ENCODE data around the gene HDC.

HDC gene

DNA sequence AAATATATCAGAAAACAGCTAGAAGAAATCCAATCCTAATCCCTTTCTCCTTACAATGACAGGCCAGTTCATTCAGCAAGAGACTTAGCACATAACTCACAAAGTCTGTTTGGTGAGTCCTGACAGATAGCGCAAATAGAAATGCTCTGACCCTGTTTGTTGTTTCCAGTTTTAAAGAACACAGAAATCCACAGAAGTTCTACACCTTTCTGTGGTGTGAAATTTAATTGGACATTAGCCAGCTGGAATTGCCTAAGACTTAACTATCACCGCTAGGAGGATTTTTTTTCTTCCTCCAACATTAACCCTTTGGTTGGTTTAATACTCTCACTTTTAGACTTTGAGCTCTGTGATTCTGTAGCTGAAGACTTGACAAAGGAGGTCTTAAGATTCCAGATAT lies 30.8 kb downstream of the HDC start:
- Histone ChIP-seq H3K4me3 (ENCODE audit: low read length) (no peak overlapping the region), H2AFZ (ENCODE audit: low read length) (no peak overlapping the region), H3K9me2 (replicated peaks; ENCODE audit: insufficient read depth, low read length) (no peaks in the 10 kb centered on the region), H3K4me2 (ENCODE audit: low read depth, low read length) (no peak overlapping the region), H4K20me1 (ENCODE audit: insufficient read depth, low read length) (no peaks in the 10 kb centered on the region), H3K36me3 (replicated peaks; ENCODE audit: insufficient read depth, low read length) (no peaks in the 10 kb centered on the region), H3K9me3 (replicated peaks; ENCODE audit: insufficient read depth, low read length) (no peaks in the 10 kb centered on the region), H3K27me3 (replicated peaks; ENCODE audit: insufficient read depth, low read length) (no peaks in the 10 kb centered on the region), H3F3A (ENCODE audit: insufficient read depth, low read length) (no peaks in the 10 kb centered on the region), H3K4me1 (ENCODE audit: low read length) (no peaks in the 10 kb centered on the region), H3K27ac (ENCODE audit: low read length) (no peak overlapping the region), H3K79me2 (ENCODE audit: low read length) (no peaks in the 10 kb centered on the region), H3K9ac (ENCODE audit: low read length) (no peak overlapping the region)
- TF ChIP-seq, protein P1, sequence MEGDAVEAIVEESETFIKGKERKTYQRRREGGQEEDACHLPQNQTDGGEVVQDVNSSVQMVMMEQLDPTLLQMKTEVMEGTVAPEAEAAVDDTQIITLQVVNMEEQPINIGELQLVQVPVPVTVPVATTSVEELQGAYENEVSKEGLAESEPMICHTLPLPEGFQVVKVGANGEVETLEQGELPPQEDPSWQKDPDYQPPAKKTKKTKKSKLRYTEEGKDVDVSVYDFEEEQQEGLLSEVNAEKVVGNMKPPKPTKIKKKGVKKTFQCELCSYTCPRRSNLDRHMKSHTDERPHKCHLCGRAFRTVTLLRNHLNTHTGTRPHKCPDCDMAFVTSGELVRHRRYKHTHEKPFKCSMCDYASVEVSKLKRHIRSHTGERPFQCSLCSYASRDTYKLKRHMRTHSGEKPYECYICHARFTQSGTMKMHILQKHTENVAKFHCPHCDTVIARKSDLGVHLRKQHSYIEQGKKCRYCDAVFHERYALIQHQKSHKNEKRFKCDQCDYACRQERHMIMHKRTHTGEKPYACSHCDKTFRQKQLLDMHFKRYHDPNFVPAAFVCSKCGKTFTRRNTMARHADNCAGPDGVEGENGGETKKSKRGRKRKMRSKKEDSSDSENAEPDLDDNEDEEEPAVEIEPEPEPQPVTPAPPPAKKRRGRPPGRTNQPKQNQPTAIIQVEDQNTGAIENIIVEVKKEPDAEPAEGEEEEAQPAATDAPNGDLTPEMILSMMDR (IDR thresholded peaks at IDR 0.05; ENCODE audit: low read length), result no peak
- TF ChIP-seq EZH2phosphoT487 (IDR thresholded peaks at IDR 0.05; ENCODE audit: low read length), result no peak
- no peak for TF ChIP-seq EZH2 (optimal IDR thresholded peaks at IDR 0.05; ENCODE audit: low read depth, low read length)
- DNase-seq, result no peak

DNA sequence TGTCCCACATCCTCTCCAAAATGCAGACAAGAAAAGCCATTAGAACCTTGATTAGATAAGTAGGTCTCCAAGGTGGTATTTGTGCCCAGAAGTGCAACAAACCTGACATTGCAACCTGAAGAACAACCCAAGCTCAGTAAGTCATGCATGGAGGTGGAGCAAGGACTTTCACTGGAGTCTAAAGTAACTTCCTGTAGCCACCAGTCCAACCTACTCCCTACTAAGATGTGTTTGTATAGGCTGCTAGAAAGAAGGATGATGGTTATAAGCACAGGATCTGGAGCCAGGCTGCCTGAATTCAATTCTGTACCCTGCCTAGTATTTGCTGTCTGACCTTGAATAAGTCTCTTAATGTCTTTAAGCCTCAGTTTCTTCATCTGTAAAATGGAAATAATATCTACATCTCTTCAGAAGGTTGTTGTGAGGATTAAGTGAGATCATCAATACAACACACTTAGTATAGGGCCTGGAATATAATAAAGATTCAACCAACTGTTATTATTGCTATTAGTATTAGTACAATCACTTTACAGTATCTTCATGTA lies 32.3 kb downstream of the HDC start:
- Histone ChIP-seq H3K9me2 (replicated peaks; ENCODE audit: insufficient read depth, low read length) (no peaks in the 10 kb centered on the region), H3K36me3 (replicated peaks; ENCODE audit: insufficient read depth, low read length) (no peaks in the 10 kb centered on the region), H3F3A (ENCODE audit: insufficient read depth, low read length) (no peaks in the 10 kb centered on the region), H3K4me2 (ENCODE audit: low read depth, low read length) (no peak overlapping the region), H4K20me1 (ENCODE audit: insufficient read depth, low read length) (no peaks in the 10 kb centered on the region), H2AFZ (ENCODE audit: low read length) (no peak overlapping the region), H3K4me1 (ENCODE audit: low read length) (no peaks in the 10 kb centered on the region), H3K9ac (ENCODE audit: low read length) (no peak overlapping the region), H3K27ac (ENCODE audit: low read length) (no peak overlapping the region), H3K9me3 (replicated peaks; ENCODE audit: insufficient read depth, low read length) (no peaks in the 10 kb centered on the region), H3K79me2 (ENCODE audit: low read length) (no peaks in the 10 kb centered on the region), H3K4me3 (ENCODE audit: low read length) (no peak overlapping the region), H3K27me3 (replicated peaks; ENCODE audit: insufficient read depth, low read length) (no peaks in the 10 kb centered on the region)
- TF ChIP-seq EZH2 (optimal IDR thresholded peaks at IDR 0.05; ENCODE audit: low read depth, low read length), result no peak
- TF ChIP-seq EZH2phosphoT487 (IDR thresholded peaks at IDR 0.05; ENCODE audit: low read length), result no peak
- TF ChIP-seq, protein P1 (IDR thresholded peaks at IDR 0.05; ENCODE audit: low read length), result no peak
- no peak for DNase-seq

DNA sequence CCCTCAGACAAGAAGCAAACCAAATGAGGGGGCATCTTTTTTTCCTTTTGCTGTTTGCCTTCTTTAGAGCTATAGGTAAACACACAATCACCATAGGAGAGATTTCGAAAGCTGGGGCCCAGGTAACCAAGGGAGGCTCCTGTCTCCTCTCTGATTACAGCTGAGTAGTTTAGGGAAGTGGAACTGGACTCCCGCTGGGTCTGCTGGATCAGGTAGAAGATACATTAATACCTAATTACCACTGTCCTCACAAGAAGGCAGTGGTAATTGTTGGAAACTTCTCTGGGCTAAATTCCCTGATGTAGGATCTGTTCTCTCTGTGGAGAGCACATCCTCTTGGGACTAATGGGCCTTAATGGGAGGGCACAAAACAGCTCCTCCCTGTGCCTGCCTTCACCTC lies 32.7 kb downstream of the HDC start:
- Histone ChIP-seq H3K4me2 (ENCODE audit: low read depth, low read length) (no peak overlapping the region), H2AFZ (ENCODE audit: low read length) (no peak overlapping the region), H3K27ac (ENCODE audit: low read length) (no peak overlapping the region), H3F3A (ENCODE audit: insufficient read depth, low read length) (no peaks in the 10 kb centered on the region), H3K27me3 (replicated peaks; ENCODE audit: insufficient read depth, low read length) (no peaks in the 10 kb centered on the region), H3K79me2 (ENCODE audit: low read length) (no peaks in the 10 kb centered on the region), H3K36me3 (replicated peaks; ENCODE audit: insufficient read depth, low read length) (no peaks in the 10 kb centered on the region), H4K20me1 (ENCODE audit: insufficient read depth, low read length) (no peaks in the 10 kb centered on the region), H3K9me3 (replicated peaks; ENCODE audit: insufficient read depth, low read length) (no peaks in the 10 kb centered on the region), H3K4me3 (ENCODE audit: low read length) (no peak overlapping the region), H3K9ac (ENCODE audit: low read length) (no peak overlapping the region), H3K4me1 (ENCODE audit: low read length) (no peaks in the 10 kb centered on the region), H3K9me2 (replicated peaks; ENCODE audit: insufficient read depth, low read length) (no peaks in the 10 kb centered on the region)
- DNase-seq, result no peak
- TF ChIP-seq EZH2phosphoT487 (IDR thresholded peaks at IDR 0.05; ENCODE audit: low read length) (no peak), EZH2 (optimal IDR thresholded peaks at IDR 0.05; ENCODE audit: low read depth, low read length) (no peak)
- TF ChIP-seq, protein P1 (IDR thresholded peaks at IDR 0.05; ENCODE audit: low read length), result no peak

All from MM.1S (cell line).